ENCODE measurements around the gene PRXL2B.

Gene PRXL2B

DNA sequence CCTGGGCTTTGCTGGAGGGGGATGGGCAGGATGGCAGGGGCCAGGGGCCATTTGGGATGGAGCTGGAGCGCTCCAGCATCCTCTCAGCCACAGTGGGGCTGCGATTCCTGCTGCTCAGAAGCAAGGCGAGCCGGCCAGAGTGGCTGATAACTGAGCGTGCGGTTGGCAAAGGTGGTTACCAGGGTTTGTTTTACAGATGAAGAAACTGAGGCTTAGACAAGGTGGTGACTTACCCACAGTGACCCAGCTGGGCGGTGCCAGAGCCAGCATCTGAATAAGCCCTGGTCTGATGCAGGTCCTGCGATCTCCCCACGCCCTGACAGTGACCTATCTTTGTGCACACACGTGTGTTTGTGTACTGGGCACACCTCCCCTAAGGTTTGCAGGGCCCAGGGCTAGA lies 5.9 kb upstream of the PRXL2B start:
- H3K4me1 ChIP-seq (ENCODE audit: low read length), result peaks cover 13% of the 10 kb centered on the region
- H2AFZ ChIP-seq (ENCODE audit: low read length), result no peak overlapping the region
- no peaks in the 10 kb centered on the region for H3K36me3 ChIP-seq (replicated peaks; ENCODE audit: insufficient read depth, low read length)
- H3K9me2 ChIP-seq (replicated peaks; ENCODE audit: insufficient read depth, low read length), result no peaks in the 10 kb centered on the region
- H3K27me3 ChIP-seq (replicated peaks; ENCODE audit: insufficient read depth, low read length), result peaks cover 67% of the 10 kb centered on the region
- no peak overlapping the region for H3K27ac ChIP-seq (ENCODE audit: low read length)
- no peaks in the 10 kb centered on the region for H3K9me3 ChIP-seq (replicated peaks; ENCODE audit: insufficient read depth, low read length)
- TF ChIP-seq EZH2 (optimal IDR thresholded peaks at IDR 0.05; ENCODE audit: low read depth, low read length), result no peak
- no peaks in the 10 kb centered on the region for H3K79me2 ChIP-seq (ENCODE audit: low read length)
- no peaks in the 10 kb centered on the region for H4K20me1 ChIP-seq (ENCODE audit: insufficient read depth, low read length)
- no peak overlapping the region for H3K4me2 ChIP-seq (ENCODE audit: low read depth, low read length)
- H3F3A ChIP-seq (ENCODE audit: insufficient read depth, low read length), result 0 out of 2 replicates have a peak, but pooled peaks cover 8% of the 10 kb centered on the region
- no peak overlapping the region for H3K4me3 ChIP-seq (ENCODE audit: low read length)
- H3K9ac ChIP-seq (ENCODE audit: low read length), result no peak overlapping the region
- no peak for DNase-seq

DNA sequence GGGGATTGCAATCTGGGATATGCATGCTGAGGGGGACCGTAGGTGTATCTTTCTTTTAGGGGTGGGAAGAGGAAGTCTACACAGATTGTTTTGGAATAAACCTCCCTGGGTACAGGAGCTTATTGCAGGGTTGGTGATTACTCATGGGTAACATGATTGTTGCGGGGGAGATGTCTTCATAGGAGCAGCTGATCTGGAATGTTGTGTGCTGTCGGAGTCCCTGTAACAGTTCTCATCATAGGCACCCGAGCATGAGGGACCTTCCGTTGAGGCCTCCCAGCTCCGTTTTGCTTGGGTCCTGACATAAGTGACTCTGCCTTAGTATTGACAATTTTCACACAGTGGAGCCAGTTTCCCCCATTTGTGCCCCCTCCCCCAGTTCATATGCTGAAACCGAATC lies 4.2 kb upstream of the PRXL2B start:
- H3K4me2 ChIP-seq (ENCODE audit: low read depth, low read length), result no peak overlapping the region
- TF ChIP-seq EZH2 (optimal IDR thresholded peaks at IDR 0.05; ENCODE audit: low read depth, low read length) (no peak), EZH2phosphoT487 (IDR thresholded peaks at IDR 0.05; ENCODE audit: low read length) (no peak)
- TF ChIP-seq, protein P1, sequence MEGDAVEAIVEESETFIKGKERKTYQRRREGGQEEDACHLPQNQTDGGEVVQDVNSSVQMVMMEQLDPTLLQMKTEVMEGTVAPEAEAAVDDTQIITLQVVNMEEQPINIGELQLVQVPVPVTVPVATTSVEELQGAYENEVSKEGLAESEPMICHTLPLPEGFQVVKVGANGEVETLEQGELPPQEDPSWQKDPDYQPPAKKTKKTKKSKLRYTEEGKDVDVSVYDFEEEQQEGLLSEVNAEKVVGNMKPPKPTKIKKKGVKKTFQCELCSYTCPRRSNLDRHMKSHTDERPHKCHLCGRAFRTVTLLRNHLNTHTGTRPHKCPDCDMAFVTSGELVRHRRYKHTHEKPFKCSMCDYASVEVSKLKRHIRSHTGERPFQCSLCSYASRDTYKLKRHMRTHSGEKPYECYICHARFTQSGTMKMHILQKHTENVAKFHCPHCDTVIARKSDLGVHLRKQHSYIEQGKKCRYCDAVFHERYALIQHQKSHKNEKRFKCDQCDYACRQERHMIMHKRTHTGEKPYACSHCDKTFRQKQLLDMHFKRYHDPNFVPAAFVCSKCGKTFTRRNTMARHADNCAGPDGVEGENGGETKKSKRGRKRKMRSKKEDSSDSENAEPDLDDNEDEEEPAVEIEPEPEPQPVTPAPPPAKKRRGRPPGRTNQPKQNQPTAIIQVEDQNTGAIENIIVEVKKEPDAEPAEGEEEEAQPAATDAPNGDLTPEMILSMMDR (IDR thresholded peaks at IDR 0.05; ENCODE audit: low read length), result no peak
- no peak overlapping the region for H3K9ac ChIP-seq (ENCODE audit: low read length)
- no peaks in the 10 kb centered on the region for H3K9me2 ChIP-seq (replicated peaks; ENCODE audit: insufficient read depth, low read length)
- H3K4me1 ChIP-seq (ENCODE audit: low read length), result peaks cover 13% of the 10 kb centered on the region
- H3K27me3 ChIP-seq (replicated peaks; ENCODE audit: insufficient read depth, low read length), result peaks cover 63% of the 10 kb centered on the region
- no peak overlapping the region for H3K4me3 ChIP-seq (ENCODE audit: low read length)
- no peak overlapping the region for H2AFZ ChIP-seq (ENCODE audit: low read length)
- no peaks in the 10 kb centered on the region for H3K79me2 ChIP-seq (ENCODE audit: low read length)
- H3K27ac ChIP-seq (ENCODE audit: low read length), result no peak overlapping the region
- H3F3A ChIP-seq (ENCODE audit: insufficient read depth, low read length), result 0 out of 2 replicates have a peak, but pooled peaks cover 8% of the 10 kb centered on the region
- H4K20me1 ChIP-seq (ENCODE audit: insufficient read depth, low read length), result no peaks in the 10 kb centered on the region
- DNase-seq, result no peak
- no peaks in the 10 kb centered on the region for H3K9me3 ChIP-seq (replicated peaks; ENCODE audit: insufficient read depth, low read length)
- H3K36me3 ChIP-seq (replicated peaks; ENCODE audit: insufficient read depth, low read length), result no peaks in the 10 kb centered on the region

DNA sequence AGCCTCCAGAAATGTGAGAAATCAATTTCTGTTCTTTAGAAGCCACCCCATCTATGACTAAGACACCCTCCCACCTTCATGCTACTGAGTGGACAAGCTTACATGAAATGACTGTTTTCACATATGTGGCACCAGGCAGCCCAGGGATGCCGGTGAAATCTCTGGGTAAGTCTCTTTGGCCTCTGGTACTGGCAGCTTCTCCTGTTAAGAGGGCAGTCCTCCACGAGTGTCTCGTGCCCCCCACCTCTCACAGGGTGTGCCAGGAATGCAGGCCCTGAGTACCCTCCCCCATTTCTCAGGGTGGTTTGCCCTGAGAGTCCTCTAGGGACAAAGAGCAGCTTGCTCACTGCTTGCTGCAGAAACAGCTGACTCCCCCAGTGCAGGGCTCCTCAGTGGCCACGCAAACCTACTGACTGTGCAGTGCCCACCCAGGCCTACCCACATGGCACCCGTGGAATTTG lies 3.2 kb upstream of the PRXL2B start:
- Histone ChIP-seq H3K4me1 (ENCODE audit: low read length) (peaks cover 9% of the 10 kb centered on the region), H3K9ac (ENCODE audit: low read length) (no peak overlapping the region), H3K79me2 (ENCODE audit: low read length) (no peaks in the 10 kb centered on the region), H3K4me3 (ENCODE audit: low read length) (no peak overlapping the region), H3K27me3 (replicated peaks; ENCODE audit: insufficient read depth, low read length) (peaks cover 66% of the 10 kb centered on the region), H3K27ac (ENCODE audit: low read length) (no peak overlapping the region), H3K9me2 (replicated peaks; ENCODE audit: insufficient read depth, low read length) (no peaks in the 10 kb centered on the region), H3K9me3 (replicated peaks; ENCODE audit: insufficient read depth, low read length) (no peaks in the 10 kb centered on the region), H3F3A (ENCODE audit: insufficient read depth, low read length) (0 out of 2 replicates have a peak, but pooled peaks cover 8% of the 10 kb centered on the region), H3K36me3 (replicated peaks; ENCODE audit: insufficient read depth, low read length) (no peaks in the 10 kb centered on the region), H2AFZ (ENCODE audit: low read length) (no peak overlapping the region), H4K20me1 (ENCODE audit: insufficient read depth, low read length) (no peaks in the 10 kb centered on the region), H3K4me2 (ENCODE audit: low read depth, low read length) (no peak overlapping the region)
- no peak for DNase-seq
- TF ChIP-seq EZH2phosphoT487 (IDR thresholded peaks at IDR 0.05; ENCODE audit: low read length), result no peak
- TF ChIP-seq, protein P1 (IDR thresholded peaks at IDR 0.05; ENCODE audit: low read length), result no peak
- no peak for TF ChIP-seq EZH2 (optimal IDR thresholded peaks at IDR 0.05; ENCODE audit: low read depth, low read length)

DNA sequence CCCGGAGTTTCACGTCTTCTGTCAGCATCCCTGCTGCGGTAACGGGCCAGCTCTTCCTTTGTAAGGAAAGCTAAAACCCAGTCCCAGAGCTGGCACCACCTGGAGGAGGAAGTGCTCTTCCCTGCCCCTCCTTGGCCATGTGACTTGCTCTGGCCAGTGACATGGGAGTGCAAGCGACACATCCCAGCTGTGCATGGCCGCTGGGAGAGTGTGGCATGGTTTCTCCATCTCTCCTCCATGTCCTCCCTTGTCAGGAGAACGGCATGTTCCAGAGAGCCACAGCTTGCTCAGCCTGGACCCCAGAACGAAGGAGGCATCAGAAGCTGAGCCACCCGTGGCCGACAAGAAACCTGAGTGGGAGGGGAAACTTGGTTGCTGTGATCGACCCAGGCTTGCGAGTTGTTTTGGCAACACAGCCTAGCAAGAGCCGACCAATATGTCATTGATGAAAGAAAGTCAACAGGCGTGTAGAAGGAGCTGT lies 2.7 kb upstream of the PRXL2B start:
- TF ChIP-seq EZH2 (optimal IDR thresholded peaks at IDR 0.05; ENCODE audit: low read depth, low read length) (no peak), EZH2phosphoT487 (IDR thresholded peaks at IDR 0.05; ENCODE audit: low read length) (no peak)
- TF ChIP-seq, protein P1 (IDR thresholded peaks at IDR 0.05; ENCODE audit: low read length), result no peak
- Histone ChIP-seq H2AFZ (ENCODE audit: low read length) (no peak overlapping the region), H3K27me3 (replicated peaks; ENCODE audit: insufficient read depth, low read length) (peaks cover 61% of the 10 kb centered on the region), H3K36me3 (replicated peaks; ENCODE audit: insufficient read depth, low read length) (no peaks in the 10 kb centered on the region), H3K9me3 (replicated peaks; ENCODE audit: insufficient read depth, low read length) (no peaks in the 10 kb centered on the region), H3K4me3 (ENCODE audit: low read length) (no peak overlapping the region), H3K27ac (ENCODE audit: low read length) (no peak overlapping the region), H3K4me1 (ENCODE audit: low read length) (peaks cover 5% of the 10 kb centered on the region), H3F3A (ENCODE audit: insufficient read depth, low read length) (0 out of 2 replicates have a peak, but pooled peaks cover 4% of the 10 kb centered on the region), H3K9ac (ENCODE audit: low read length) (no peak overlapping the region), H3K79me2 (ENCODE audit: low read length) (no peaks in the 10 kb centered on the region), H4K20me1 (ENCODE audit: insufficient read depth, low read length) (no peaks in the 10 kb centered on the region), H3K9me2 (replicated peaks; ENCODE audit: insufficient read depth, low read length) (no peaks in the 10 kb centered on the region), H3K4me2 (ENCODE audit: low read depth, low read length) (no peak overlapping the region)
- DNase-seq, result no peak

Measured in MM.1S (cell line).